Large intestine (tissue), 3 donors: ENCODE data around the gene CPNE1. TPM values are rescaled to one million over a fixed set of nuclear protein-coding genes. Genes with fewer than 3 reads are reported as not detected.

Experiments
- DNase-seq, 2 donors: peaks; one replicate each; pipeline versions ENCODE4 v3.0.0 to v3.0.0-alpha.2; 2013
- H3K27ac ChIP-seq: one replicate; pipeline ENCODE4 v1.5.1; 2013; ENCODE audit warnings: low read length
- H3K27me3 ChIP-seq: 2 replicates; pipeline ENCODE4 v1.6.1; 2013; ENCODE audit warnings: low read length; ENCODE audit not compliant: control insufficient read depth, insufficient read depth
- H3K36me3 ChIP-seq: 2 replicates; pipeline ENCODE4 v1.6.1; 2013; ENCODE audit warnings: low read length; ENCODE audit not compliant: control insufficient read depth, insufficient read depth
- H3K4me1 ChIP-seq: one replicate; pipeline ENCODE4 v1.6.1; 2013; ENCODE audit warnings: low read length; ENCODE audit not compliant: control insufficient read depth, insufficient read depth
- H3K4me3 ChIP-seq: one replicate; pipeline ENCODE4 v1.5.1; 2013; ENCODE audit warnings: low read length
- H3K9me3 ChIP-seq: one replicate; pipeline ENCODE4 v1.6.1; 2013; ENCODE audit warnings: mild to moderate bottlenecking, low read depth, low read length, moderate library complexity; ENCODE audit not compliant: control insufficient read depth
- WGBS: methylation state at CpG from one replicate; pipeline ENCODE4 v1.1.5; 2013; ENCODE audit warnings: low lambda C conversion rate; ENCODE audit not compliant: insufficient coverage; 5-methylcytosine and 5-hydroxymethylcytosine counted together
- polyA plus RNA-seq: library from polyadenylated mRNA; unstranded; fragments of 120-200 nt; gene quantifications from one replicate; pipeline ENCODE4 v1.2.1, GENCODE V29; 2013

Gene CPNE1
- polyA plus RNA-seq, 1 donor, result 150 TPM

DNA sequence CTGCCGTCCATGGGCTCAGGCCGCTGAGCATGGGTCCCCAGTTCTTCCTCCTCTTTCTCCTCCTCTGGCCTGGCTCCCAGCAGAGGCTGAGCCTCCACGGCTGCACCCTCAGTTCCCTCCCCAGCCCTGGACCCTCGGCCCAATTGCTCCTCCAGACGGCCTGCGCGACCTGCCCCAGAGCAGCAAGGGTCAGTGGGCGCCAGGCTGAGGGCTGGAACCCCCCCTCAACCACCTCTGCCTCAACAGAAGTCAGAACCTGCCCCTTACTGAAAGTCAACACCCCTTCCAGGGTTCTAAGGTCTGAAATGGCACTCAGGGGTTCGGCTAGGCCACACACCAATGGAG, 65.0 kb downstream of the CPNE1 start:
- DNase-seq, result no peak
- peaks cover 16% of the 10 kb centered on the region for H3K4me1 ChIP-seq
- no peaks in the 10 kb centered on the region for H3K36me3 ChIP-seq
- H3K27ac ChIP-seq, result no peak overlapping the region
- H3K4me3 ChIP-seq, result no peak overlapping the region
- peaks cover 28% of the 10 kb centered on the region for H3K27me3 ChIP-seq
- WGBS, result no CpG with 5 or more reads among the region's 9 CpGs
- peaks cover 2% of the 10 kb centered on the region for H3K9me3 ChIP-seq

DNA sequence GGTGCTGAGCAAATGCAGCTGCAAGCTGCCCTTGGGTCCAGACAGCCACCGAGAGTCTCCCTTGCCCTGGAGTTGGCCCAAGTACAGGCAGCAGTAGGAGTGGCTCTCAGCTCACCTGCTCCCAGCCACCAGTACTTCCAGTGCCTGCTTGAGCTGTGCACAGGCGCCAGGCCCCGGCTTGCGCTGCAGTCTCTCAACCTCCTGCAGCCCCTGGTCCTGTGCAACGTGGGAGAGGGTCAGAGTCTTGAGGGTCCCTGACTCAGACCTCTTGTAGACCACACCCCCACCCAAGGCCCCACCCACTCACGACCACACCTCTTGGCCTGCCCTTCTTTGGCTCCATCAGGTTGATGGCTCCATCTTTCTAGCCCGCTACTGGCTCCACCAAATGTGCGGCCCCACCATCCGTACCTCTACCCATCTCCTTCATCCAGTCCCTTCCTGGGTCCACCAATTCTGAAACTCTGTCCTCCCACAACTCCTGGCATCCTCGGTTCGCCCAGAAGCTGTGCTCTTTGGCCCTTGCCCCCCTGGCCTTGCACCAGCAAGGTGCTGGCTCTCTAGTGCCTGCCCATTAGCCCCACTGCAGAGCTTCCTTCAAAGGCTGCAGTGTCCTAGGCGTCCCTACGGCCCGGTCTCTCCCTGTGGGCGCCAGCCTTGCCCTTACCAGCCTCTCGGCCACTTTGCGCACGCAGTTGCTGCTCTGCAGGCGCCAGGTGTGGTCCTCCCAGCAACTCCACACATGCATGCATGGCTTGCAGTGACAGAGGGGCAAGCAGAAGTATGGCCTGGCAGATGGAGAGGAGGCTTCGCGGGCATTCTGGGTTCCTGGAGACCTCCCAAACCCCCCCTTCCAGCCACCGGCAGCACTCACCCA, 65.6 kb downstream of the CPNE1 start:
- Histone ChIP-seq H3K9me3 (peaks cover 2% of the 10 kb centered on the region), H3K4me3 (no peak overlapping the region), H3K4me1 (peaks cover 12% of the 10 kb centered on the region), H3K27me3 (peaks cover 28% of the 10 kb centered on the region), H3K36me3 (no peaks in the 10 kb centered on the region), H3K27ac (no peak overlapping the region)
- peak in 1 of 2 donors; percentile 24 for DNase-seq
- WGBS, result no CpG with 5 or more reads among the region's 22 CpGs

DNA sequence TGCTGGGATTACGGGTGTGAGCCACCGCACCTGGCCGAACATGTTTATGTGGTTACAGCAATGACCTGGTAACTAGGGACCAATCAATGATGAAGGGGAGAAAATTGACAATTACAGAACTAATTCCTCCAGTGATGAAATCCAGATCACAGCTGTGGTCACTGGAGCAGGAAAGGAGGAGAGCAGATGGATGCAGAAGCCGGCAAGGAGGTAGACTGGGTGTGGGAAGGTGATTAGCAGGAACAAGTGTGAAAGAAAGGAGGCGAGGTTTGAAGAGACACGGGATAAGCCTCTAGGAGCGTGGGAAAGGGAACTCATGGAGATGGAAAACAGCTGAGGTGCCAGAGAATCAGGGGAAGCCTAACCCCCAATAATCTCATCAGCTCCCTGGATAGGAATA, 66.2 kb downstream of the CPNE1 start:
- peaks cover 12% of the 10 kb centered on the region for H3K4me1 ChIP-seq
- peaks cover 28% of the 10 kb centered on the region for H3K27me3 ChIP-seq
- no peaks in the 10 kb centered on the region for H3K36me3 ChIP-seq
- 49% methylated on average over 3 of the region's 7 CpGs for WGBS
- no peak overlapping the region for H3K27ac ChIP-seq
- H3K4me3 ChIP-seq, result no peak overlapping the region
- DNase-seq, result no peak
- peaks cover 2% of the 10 kb centered on the region for H3K9me3 ChIP-seq

DNA sequence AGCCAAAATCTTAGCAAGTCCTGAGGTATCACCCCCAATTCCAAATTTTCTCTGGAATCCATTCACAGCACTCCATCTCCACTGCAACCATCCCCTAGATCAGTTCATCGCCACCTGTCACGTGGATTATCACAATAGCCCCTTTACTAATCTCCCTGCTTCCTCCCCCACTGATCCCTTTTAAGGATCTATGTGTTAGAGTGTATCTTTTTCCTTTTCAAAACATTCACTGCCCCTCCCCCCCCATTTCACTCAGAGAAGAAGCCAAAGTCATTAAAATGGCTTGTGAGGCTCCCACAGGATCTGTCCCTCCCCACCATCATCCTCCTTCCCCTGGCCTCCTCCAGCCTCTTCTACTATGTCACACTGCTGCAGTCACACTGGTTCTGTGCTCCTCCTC, 67.5 kb downstream of the CPNE1 start:
- H3K27me3 ChIP-seq, result peaks cover 24% of the 10 kb centered on the region
- 80% methylated on average over 1 of the region's 2 CpGs for WGBS
- peaks cover 2% of the 10 kb centered on the region for H3K9me3 ChIP-seq
- no peak for DNase-seq
- H3K4me1 ChIP-seq, result peaks cover 12% of the 10 kb centered on the region
- H3K36me3 ChIP-seq, result no peaks in the 10 kb centered on the region
- no peak overlapping the region for H3K27ac ChIP-seq
- H3K4me3 ChIP-seq, result no peak overlapping the region

DNA sequence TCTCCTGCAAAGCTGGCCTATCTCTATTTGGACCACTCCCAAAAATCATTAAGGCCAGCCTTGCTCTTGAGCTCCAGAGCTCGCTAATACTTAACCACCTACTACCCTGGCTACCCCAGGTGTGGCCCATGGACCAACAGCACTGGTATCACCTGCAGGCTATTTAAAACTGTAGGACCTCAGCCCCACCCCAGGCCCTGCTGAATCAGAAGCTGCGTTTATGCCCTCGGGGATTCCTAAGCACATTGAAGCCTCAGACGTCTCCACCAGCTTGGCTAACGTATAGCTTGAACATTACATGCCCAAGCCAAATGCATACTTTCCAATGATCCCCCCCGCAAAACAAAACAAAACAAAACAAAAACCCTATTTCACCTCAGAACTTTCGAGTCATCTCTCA, 68.8 kb downstream of the CPNE1 start:
- Histone ChIP-seq H3K27ac (no peak overlapping the region), H3K36me3 (no peaks in the 10 kb centered on the region), H3K4me1 (peaks cover 5% of the 10 kb centered on the region), H3K4me3 (no peak overlapping the region), H3K9me3 (peaks cover 2% of the 10 kb centered on the region), H3K27me3 (peaks cover 12% of the 10 kb centered on the region)
- DNase-seq, result no peak
- 80% methylated on average over 1 of the region's 7 CpGs for WGBS

DNA sequence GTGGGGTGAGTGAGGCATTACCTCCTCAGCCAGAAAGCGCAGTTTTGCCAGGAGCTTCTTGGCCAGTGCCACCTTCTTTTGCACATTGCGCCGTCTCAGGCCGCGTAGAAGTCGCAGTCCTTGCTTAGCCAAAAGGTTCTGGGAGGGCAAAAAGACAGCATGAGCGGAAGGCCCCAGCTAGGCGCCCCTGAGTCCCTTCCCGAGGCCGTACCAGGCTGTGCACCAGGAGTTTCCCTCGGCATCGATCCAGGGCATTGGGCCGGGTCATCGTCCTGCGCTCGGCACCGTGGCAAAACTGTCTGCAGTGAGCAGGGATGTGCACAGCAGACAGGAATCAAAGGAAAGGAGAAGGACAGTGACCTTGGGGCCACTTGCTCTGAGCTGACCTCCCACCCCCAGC, 69.2 kb downstream of the CPNE1 start:
- no peak for DNase-seq

DNA sequence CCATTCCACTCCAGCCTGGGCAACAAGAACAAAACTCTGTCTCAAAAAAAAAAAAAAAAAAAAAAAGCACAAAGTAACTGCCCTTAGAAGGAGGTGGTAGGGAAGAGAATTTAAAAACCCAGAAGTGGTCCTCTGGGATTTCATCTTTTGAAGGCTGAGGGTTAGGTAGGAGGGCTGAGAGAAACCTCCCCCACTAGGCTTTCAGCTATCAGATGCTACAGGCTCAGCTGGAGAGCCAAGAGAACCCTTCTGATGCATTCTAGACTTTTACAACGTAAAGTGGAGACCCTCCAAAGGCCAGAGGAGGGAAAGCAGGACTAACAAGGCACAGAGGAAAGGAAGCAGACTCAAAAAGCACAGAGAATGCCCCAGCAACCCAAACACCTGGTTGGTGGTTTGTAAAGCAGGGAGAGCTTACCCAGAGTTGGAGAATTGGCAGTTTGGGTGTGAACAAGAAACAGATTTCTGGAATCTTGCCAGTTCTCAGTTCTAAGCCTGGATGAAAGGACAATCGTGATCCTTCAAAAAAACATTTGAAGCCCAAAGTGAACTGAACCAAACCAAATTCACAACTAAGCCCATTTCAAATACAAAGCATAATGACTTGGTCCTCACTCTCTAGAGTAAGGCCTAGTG, 72.2 kb downstream of the CPNE1 start:
- H3K4me3 ChIP-seq, result no peak overlapping the region
- no peaks in the 10 kb centered on the region for H3K4me1 ChIP-seq
- no peak overlapping the region for H3K27ac ChIP-seq
- no peaks in the 10 kb centered on the region for H3K36me3 ChIP-seq
- no peaks in the 10 kb centered on the region for H3K9me3 ChIP-seq
- no peaks in the 10 kb centered on the region for H3K27me3 ChIP-seq
- no peak for DNase-seq
- 60% methylated on average over 1 of the region's 2 CpGs for WGBS

More for the DNA sequence above, 69.2 kb downstream of the CPNE1 start:
- Histone ChIP-seq H3K27me3 (peaks cover 7% of the 10 kb centered on the region), H3K4me1 (peaks cover under 1% of the 10 kb centered on the region), H3K4me3 (no peak overlapping the region), H3K9me3 (peaks cover 2% of the 10 kb centered on the region), H3K27ac (no peak overlapping the region), H3K36me3 (no peaks in the 10 kb centered on the region)
- no CpG with 5 or more reads among the region's 17 CpGs for WGBS

DNA sequence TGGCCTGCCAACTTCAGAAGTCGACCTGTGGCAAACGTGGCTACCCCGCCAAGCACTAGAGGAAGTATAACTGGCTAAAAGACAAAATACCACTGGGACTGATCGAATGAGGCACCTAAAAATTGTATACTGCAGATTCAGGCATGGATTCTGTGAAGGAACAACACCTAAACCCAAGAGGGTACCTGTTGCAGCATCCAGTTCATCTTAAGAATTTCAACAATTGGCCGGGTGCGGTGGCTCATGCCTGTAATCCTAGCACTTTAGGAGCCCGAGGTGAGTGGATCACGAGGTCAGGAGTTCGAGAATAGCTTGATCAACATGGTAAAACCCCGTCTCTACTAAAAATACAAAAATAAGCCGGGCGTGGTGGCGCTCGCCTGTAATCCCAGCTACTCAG, 76.3 kb downstream of the CPNE1 start:
- H3K4me3 ChIP-seq, result no peak overlapping the region
- H3K27me3 ChIP-seq, result no peaks in the 10 kb centered on the region
- no peak overlapping the region for H3K27ac ChIP-seq
- no peaks in the 10 kb centered on the region for H3K9me3 ChIP-seq
- no peak for DNase-seq
- WGBS, result no CpG with 5 or more reads among the region's 14 CpGs
- no peaks in the 10 kb centered on the region for H3K36me3 ChIP-seq
- no peaks in the 10 kb centered on the region for H3K4me1 ChIP-seq

DNA sequence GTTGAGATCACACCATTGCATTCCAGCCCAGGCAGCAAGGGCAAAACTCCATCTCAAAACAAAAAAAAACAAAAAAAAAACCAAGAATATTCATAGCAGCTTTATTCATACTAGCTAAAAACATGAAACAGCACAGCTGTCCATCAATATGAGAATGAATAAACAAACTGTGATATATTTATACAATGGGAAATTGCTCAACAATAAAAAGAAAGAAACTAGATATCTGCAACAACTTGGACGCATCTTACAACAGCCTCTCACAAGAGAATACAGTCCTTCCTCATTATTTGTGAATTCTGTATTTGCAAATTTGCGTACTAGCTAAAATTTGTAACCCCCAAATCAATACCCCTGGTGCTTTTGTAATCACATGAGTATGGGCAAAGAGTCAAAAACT, 77.3 kb downstream of the CPNE1 start:
- no peaks in the 10 kb centered on the region for H3K36me3 ChIP-seq
- no CpG with 5 or more reads among the region's 2 CpGs for WGBS
- no peak for DNase-seq

DNA sequence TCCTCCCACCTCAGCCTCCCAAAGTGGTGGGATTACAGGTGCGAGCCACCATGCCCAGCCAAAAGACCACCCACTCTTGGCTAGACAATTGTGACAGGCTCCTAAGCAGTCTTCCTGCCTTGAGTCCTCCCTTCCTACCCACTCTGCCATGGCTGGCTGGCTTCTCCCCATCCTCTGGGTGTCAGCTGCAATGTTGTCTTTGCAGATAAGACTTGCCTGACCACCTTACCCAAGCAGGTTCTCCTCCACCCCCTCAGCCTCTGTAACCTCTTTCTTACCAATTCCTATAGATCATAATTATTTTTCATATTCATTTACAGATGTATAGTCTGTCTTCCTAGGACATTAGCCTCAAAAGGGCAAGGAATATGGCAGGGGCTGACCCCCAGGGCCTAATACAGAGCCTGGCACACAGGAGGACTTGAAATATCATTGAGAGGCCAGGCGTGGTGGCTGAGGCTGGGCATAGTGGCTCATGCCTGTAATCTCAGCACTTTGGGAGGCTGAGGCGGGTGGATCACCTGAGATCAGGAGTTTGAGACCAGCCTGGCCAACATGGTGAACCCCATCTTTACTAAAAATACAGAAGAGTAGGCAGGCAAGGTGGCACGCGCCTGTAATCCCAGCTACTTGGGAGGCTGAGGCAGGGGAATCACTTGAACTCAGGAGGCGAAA, 77.8 kb downstream of the CPNE1 start:
- Histone ChIP-seq H3K27ac (no peak overlapping the region), H3K9me3 (no peaks in the 10 kb centered on the region), H3K36me3 (no peaks in the 10 kb centered on the region), H3K4me3 (no peak overlapping the region), H3K4me1 (no peaks in the 10 kb centered on the region), H3K27me3 (no peaks in the 10 kb centered on the region)
- WGBS, result no CpG with 5 or more reads among the region's 6 CpGs
- no peak for DNase-seq

More for the DNA sequence above, 77.3 kb downstream of the CPNE1 start:
- Histone ChIP-seq H3K9me3 (no peaks in the 10 kb centered on the region), H3K27ac (no peak overlapping the region), H3K4me1 (no peaks in the 10 kb centered on the region), H3K27me3 (no peaks in the 10 kb centered on the region), H3K4me3 (no peak overlapping the region)
